Upper lobe of left lung (tissue), 4 donors: ENCODE results near the gene MKNK1.

Source experiments
- EP300 ChIP-seq, 4 donors: sonication (generic); formaldehyde crosslinking; IDR thresholded peaks; one replicate each; pipeline ENCODE4 v1.5.1; 2017; ENCODE audit warnings: antibody characterized with exemption in 4 of 4, control low read depth in 2 of 4
- POLR2A ChIP-seq, 4 donors: fragments of 450-650 bp; IDR thresholded peaks; one replicate each; pipeline ENCODE4 v1.5.1; 2016 to 2017; ENCODE audit warnings: antibody characterized with exemption in 4 of 4, mild to moderate bottlenecking in 2 of 4
- POLR2AphosphoS5 ChIP-seq, 2 donors: sonication (generic); formaldehyde crosslinking; IDR thresholded peaks; one replicate each; pipeline ENCODE4 v1.5.1; 2017; ENCODE audit warnings: antibody characterized with exemption in 2 of 2
- TF ChIP-seq, protein P1 (sequence below), 6 experiments: fragments of 450-650 bp in 4 of 6; fragments of 200-600 bp in 2 of 6; sonication (generic) in 2 of 6; IDR thresholded peaks; one replicate each; pipeline ENCODE4 v1.5.1; 2016 to 2019; ENCODE audit warnings: antibody characterized with exemption in 6 of 6

DNA sequence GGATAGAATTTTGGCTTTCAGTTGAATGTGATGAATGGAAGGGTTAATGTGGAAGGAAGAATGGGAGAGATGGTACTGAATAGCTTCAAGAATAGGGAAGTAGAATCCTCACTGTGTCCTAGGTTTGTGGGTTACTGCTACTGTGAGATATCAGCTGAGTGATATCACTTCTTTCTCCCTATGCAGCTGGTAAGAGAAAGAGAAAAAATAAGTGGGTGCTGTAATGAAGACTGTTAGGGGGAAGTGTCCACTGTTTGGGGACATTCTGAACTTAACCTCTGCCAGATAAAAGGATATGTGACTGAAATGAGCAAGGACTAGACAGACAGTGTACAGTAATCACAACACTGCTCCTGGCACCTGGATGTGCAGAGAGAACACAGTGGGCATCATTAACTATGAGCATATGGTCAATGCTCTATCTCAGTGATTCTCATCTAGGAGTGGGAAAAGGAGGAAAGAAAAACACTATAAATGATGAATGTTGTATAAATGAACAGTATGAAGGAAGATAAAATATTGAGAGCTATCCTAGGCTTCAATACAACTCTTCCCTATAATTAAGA, 38.1 kb upstream of the MKNK1 start:
- TF ChIP-seq EP300 (IDR thresholded peaks at IDR 0.05) (no peak), POLR2A (IDR thresholded peaks at IDR 0.05) (no peak), POLR2AphosphoS5 (IDR thresholded peaks at IDR 0.05) (no peak)
- TF ChIP-seq, protein P1, sequence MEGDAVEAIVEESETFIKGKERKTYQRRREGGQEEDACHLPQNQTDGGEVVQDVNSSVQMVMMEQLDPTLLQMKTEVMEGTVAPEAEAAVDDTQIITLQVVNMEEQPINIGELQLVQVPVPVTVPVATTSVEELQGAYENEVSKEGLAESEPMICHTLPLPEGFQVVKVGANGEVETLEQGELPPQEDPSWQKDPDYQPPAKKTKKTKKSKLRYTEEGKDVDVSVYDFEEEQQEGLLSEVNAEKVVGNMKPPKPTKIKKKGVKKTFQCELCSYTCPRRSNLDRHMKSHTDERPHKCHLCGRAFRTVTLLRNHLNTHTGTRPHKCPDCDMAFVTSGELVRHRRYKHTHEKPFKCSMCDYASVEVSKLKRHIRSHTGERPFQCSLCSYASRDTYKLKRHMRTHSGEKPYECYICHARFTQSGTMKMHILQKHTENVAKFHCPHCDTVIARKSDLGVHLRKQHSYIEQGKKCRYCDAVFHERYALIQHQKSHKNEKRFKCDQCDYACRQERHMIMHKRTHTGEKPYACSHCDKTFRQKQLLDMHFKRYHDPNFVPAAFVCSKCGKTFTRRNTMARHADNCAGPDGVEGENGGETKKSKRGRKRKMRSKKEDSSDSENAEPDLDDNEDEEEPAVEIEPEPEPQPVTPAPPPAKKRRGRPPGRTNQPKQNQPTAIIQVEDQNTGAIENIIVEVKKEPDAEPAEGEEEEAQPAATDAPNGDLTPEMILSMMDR (IDR thresholded peaks at IDR 0.05), result no peak
